ENCODE measurements around the gene MYO5B.

Gene MYO5B

GRCh38 chr18:50065527-50065926, 129.4 kb downstream of the MYO5B start:
- TF ChIP-seq CTCF (IDR thresholded peaks at IDR 0.05; ENCODE audit: low read depth, low read length, missing control alignments) = no peak
- no peak for DNase-seq (ENCODE audit: low read depth)
- no peak overlapping the region for H3K4me3 ChIP-seq (ENCODE audit: low read depth, low read length)

- H3K4me3 ChIP-seq (ENCODE audit: low read depth, low read length) = no peak overlapping the region
- DNase-seq (ENCODE audit: low read depth) = no peak
- TF ChIP-seq CTCF (IDR thresholded peaks at IDR 0.05; ENCODE audit: low read depth, low read length, missing control alignments) = no peak
These were observed 129.9 kb downstream of the MYO5B start for GRCh38 chr18:50065039-50065438.

- no peak for DNase-seq (ENCODE audit: low read depth)
- no peak for TF ChIP-seq CTCF (IDR thresholded peaks at IDR 0.05; ENCODE audit: low read depth, low read length, missing control alignments)
These were observed 132.9 kb downstream of the MYO5B start for GRCh38 chr18:50061876-50062517.

GRCh38 chr18:50060822-50061221, 134.1 kb downstream of the MYO5B start:
- DNase-seq (ENCODE audit: low read depth) = no peak
- no peak overlapping the region for H3K4me3 ChIP-seq (ENCODE audit: low read depth, low read length)
- no peak for TF ChIP-seq CTCF (IDR thresholded peaks at IDR 0.05; ENCODE audit: low read depth, low read length, missing control alignments)

More at GRCh38 chr18:50061876-50062517, 132.9 kb downstream of the MYO5B start:
- H3K4me3 ChIP-seq (ENCODE audit: low read depth, low read length) = no peak overlapping the region

- no peak for TF ChIP-seq CTCF (IDR thresholded peaks at IDR 0.05; ENCODE audit: low read depth, low read length, missing control alignments)
- H3K4me3 ChIP-seq (ENCODE audit: low read depth, low read length) = no peak overlapping the region
- no peak for DNase-seq (ENCODE audit: low read depth)
These were observed 136.2 kb downstream of the MYO5B start for GRCh38 chr18:50058731-50059130.

- DNase-seq (ENCODE audit: low read depth) = no peak
- H3K4me3 ChIP-seq (ENCODE audit: low read depth, low read length) = no peak overlapping the region
- no peak for TF ChIP-seq CTCF (IDR thresholded peaks at IDR 0.05; ENCODE audit: low read depth, low read length, missing control alignments)
These were observed 137.9 kb downstream of the MYO5B start for GRCh38 chr18:50057009-50057408.

- no peak overlapping the region for H3K4me3 ChIP-seq (ENCODE audit: low read depth, low read length)
- no peak for TF ChIP-seq CTCF (IDR thresholded peaks at IDR 0.05; ENCODE audit: low read depth, low read length, missing control alignments)
- no peak for DNase-seq (ENCODE audit: low read depth)
These were observed 138.8 kb downstream of the MYO5B start for GRCh38 chr18:50056185-50056584.

All from GM12864 (cell line).